Type B pancreatic cell (in vitro differentiated cells): ENCODE measurements around the gene MAP4K3. TPM values are rescaled to one million over a fixed set of nuclear protein-coding genes. Genes with fewer than 3 reads are reported as not detected.

Source experiments
- DNase-seq: peaks from one replicate; pipeline ENCODE4 v3.0.0; 2021; ENCODE audit warnings: mixed read lengths; ENCODE audit not compliant: unreplicated experiment; ENCODE audit errors: extremely low spot score
- H3K27ac Mint-ChIP-seq: 2 replicates; pipeline ENCODE4 v1.8.0; 2021; ENCODE audit warnings: mild to moderate bottlenecking, mixed read lengths
- H3K27me3 Mint-ChIP-seq: 2 replicates; pipeline ENCODE4 v1.8.0; 2021; ENCODE audit warnings: mixed read lengths
- H3K36me3 Mint-ChIP-seq: 2 replicates; pipeline ENCODE4 v1.8.0; 2021; ENCODE audit warnings: mixed read lengths
- H3K4me1 Mint-ChIP-seq: one replicate; pipeline ENCODE4 v1.8.0; 2021; ENCODE audit warnings: mixed read lengths; ENCODE audit not compliant: unreplicated experiment
- H3K4me3 Mint-ChIP-seq: 2 replicates; pipeline ENCODE4 v1.8.0; 2021; ENCODE audit warnings: mild to moderate bottlenecking, mixed read lengths
- H3K9me3 Mint-ChIP-seq: 2 replicates; pipeline ENCODE4 v1.8.0; 2021; ENCODE audit warnings: mixed read lengths
- CTCF ChIP-seq: fragments of 200-600 bp; sonication (generic); conservative IDR thresholded peaks from 2 replicates; pipeline ENCODE4 v1.5.0; 2021; ENCODE audit warnings: antibody characterized with exemption, mild to moderate bottlenecking
- total RNA-seq: library from RNA; stranded (reverse); gene quantifications from 2 replicates; pipeline ENCODE4 v1.2.1, GENCODE V29; 2021; ENCODE audit warnings: low replicate concordance

MAP4K3 gene
- total RNA-seq, 1 donor from 2014 or later: 49.0 TPM

- H3K27me3 Mint-ChIP-seq: no peaks in the 10 kb centered on the region
- no peaks in the 10 kb centered on the region for H3K36me3 Mint-ChIP-seq
- no peaks in the 10 kb centered on the region for H3K9me3 Mint-ChIP-seq
- peaks cover 17% of the 10 kb centered on the region for H3K4me1 Mint-ChIP-seq
- H3K4me3 Mint-ChIP-seq: peak overlapping the region; percentile 63
- no peak overlapping the region for H3K27ac Mint-ChIP-seq
- no peak for DNase-seq
- peak; percentile 43 for TF ChIP-seq CTCF
Measured at GRCh38 chr2:39228413-39229209, 208.5 kb downstream of the MAP4K3 start.

GRCh38 chr2:39227628-39228412 lies 209.3 kb downstream of the MAP4K3 start:
- peak overlapping the region; percentile 18 for H3K27ac Mint-ChIP-seq
- H3K4me3 Mint-ChIP-seq: peak overlapping the region; percentile 63
- H3K36me3 Mint-ChIP-seq: no peaks in the 10 kb centered on the region

GRCh38 chr2:39225567-39225966 lies 211.5 kb downstream of the MAP4K3 start:
- DNase-seq: no peak
- no peak overlapping the region for H3K4me3 Mint-ChIP-seq
- no peak for TF ChIP-seq CTCF
- no peaks in the 10 kb centered on the region for H3K9me3 Mint-ChIP-seq
- no peaks in the 10 kb centered on the region for H3K36me3 Mint-ChIP-seq
- no peaks in the 10 kb centered on the region for H3K27me3 Mint-ChIP-seq
- H3K27ac Mint-ChIP-seq: no peak overlapping the region
- peaks cover 17% of the 10 kb centered on the region for H3K4me1 Mint-ChIP-seq

More at GRCh38 chr2:39227628-39228412, 209.3 kb downstream of the MAP4K3 start:
- Mint-ChIP-seq H3K4me1 (peaks cover 17% of the 10 kb centered on the region), H3K27me3 (no peaks in the 10 kb centered on the region), H3K9me3 (no peaks in the 10 kb centered on the region)
- peak; percentile 79 for DNase-seq
- TF ChIP-seq CTCF: peak; percentile 98

- no peak for TF ChIP-seq CTCF
- Mint-ChIP-seq H3K27ac (no peak overlapping the region), H3K36me3 (no peaks in the 10 kb centered on the region), H3K27me3 (no peaks in the 10 kb centered on the region), H3K4me1 (peaks cover 16% of the 10 kb centered on the region), H3K9me3 (no peaks in the 10 kb centered on the region), H3K4me3 (no peak overlapping the region)
- DNase-seq: no peak
Measured at GRCh38 chr2:39223909-39224308, 213.2 kb downstream of the MAP4K3 start.

GRCh38 chr2:39221459-39221858 lies 215.6 kb downstream of the MAP4K3 start:
- H3K4me3 Mint-ChIP-seq: no peak overlapping the region
- no peaks in the 10 kb centered on the region for H3K4me1 Mint-ChIP-seq
- no peaks in the 10 kb centered on the region for H3K36me3 Mint-ChIP-seq
- H3K27ac Mint-ChIP-seq: no peak overlapping the region
- no peak for DNase-seq
- no peaks in the 10 kb centered on the region for H3K9me3 Mint-ChIP-seq
- TF ChIP-seq CTCF: no peak
- H3K27me3 Mint-ChIP-seq: no peaks in the 10 kb centered on the region
